Fibroblast of lung (primary cell): ENCODE measurements around the gene TSPAN11. TPM values are rescaled to one million over a fixed set of nuclear protein-coding genes. Genes with fewer than 3 reads are reported as not detected.

ENCODE experiments used
- DNase-seq, 2 donors: peaks; one replicate each; pipeline versions ENCODE4 v3.0.0 to v3.0.0-alpha.2; 2010; ENCODE audit warnings: low read depth in 2 of 2
- H2AFZ ChIP-seq: 2 replicates; pipeline ENCODE4 v1.5.1; 2012; ENCODE audit warnings: low read length, control low read depth, inconsistent platforms
- H3K27ac ChIP-seq: 2 replicates; pipeline ENCODE4 v1.5.1; 2011; ENCODE audit warnings: low read length, control low read depth; ENCODE audit not compliant: insufficient read depth
- H3K27me3 ChIP-seq: 2 replicates; pipeline ENCODE4 v1.5.1; 2011; ENCODE audit warnings: mild to moderate bottlenecking, low read length; ENCODE audit not compliant: control insufficient read depth, insufficient read depth
- H3K36me3 ChIP-seq: 2 replicates; pipeline ENCODE4 v1.5.1; 2011; ENCODE audit warnings: low read length; ENCODE audit not compliant: control insufficient read depth, insufficient read depth
- H3K4me1 ChIP-seq: 2 replicates; pipeline ENCODE4 v1.5.1; 2011; ENCODE audit warnings: low read length; ENCODE audit not compliant: control insufficient read depth, insufficient read depth; ENCODE audit errors: extremely low read depth
- H3K4me2 ChIP-seq: 2 replicates; pipeline ENCODE4 v1.5.1; 2011; ENCODE audit warnings: low read length, control low read depth; ENCODE audit not compliant: insufficient read depth; ENCODE audit errors: extremely low read depth
- H3K4me3 ChIP-seq, 4 experiments: fragments of 200-600 bp in 1 of 4; sonication (generic) in 1 of 4; replicated peaks in 1 of 4; 2 replicates each; pipeline ENCODE4 v1.5.1; 2011 to 2016; ENCODE audit warnings: low read length in 4 of 4, low read depth in 3 of 4, mild to moderate bottlenecking in 3 of 4, control low read depth in 2 of 4, inconsistent platforms in 1 of 4, mixed read lengths in 1 of 4; ENCODE audit not compliant: insufficient read depth in 1 of 4; ENCODE audit errors: control extremely low read depth in 1 of 4
- H3K79me2 ChIP-seq: 2 replicates; pipeline ENCODE4 v1.5.1; 2012; ENCODE audit warnings: mild to moderate bottlenecking, low read length, inconsistent platforms; ENCODE audit not compliant: control insufficient read depth, insufficient read depth
- H3K9ac ChIP-seq: 2 replicates; pipeline ENCODE4 v1.5.1; 2011; ENCODE audit warnings: mild to moderate bottlenecking, low read length, control low read depth; ENCODE audit not compliant: insufficient read depth
- H3K9me3 ChIP-seq: 2 replicates; pipeline ENCODE4 v1.5.1; 2012; ENCODE audit warnings: low read depth, low read length; ENCODE audit not compliant: control insufficient read depth, insufficient read depth
- H4K20me1 ChIP-seq: 2 replicates; pipeline ENCODE4 v1.5.1; 2011; ENCODE audit warnings: low read length; ENCODE audit not compliant: control insufficient read depth, insufficient read depth; ENCODE audit errors: extremely low read depth
- CTCF ChIP-seq, 2 donors: IDR thresholded peaks in 1 of 2; conservative IDR thresholded peaks in 1 of 2; 1 replicate in 1 of 2; 2 replicates in 1 of 2; pipeline ENCODE4 v1.5.1; 2011 to 2012; ENCODE audit warnings: low read length in 2 of 2, control low read depth in 1 of 2, inconsistent platforms in 1 of 2, low read depth in 1 of 2, mild to moderate bottlenecking in 1 of 2
- EZH2 ChIP-seq: IDR thresholded peaks from 2 replicates; pipeline ENCODE4 v1.5.1; 2012; ENCODE audit warnings: low read length, control low read depth, mild to moderate bottlenecking; ENCODE audit errors: missing control alignments
- polyA plus RNA-seq, 2 donors: library from polyadenylated mRNA; depleted of rRNA in 1 of 2; stranded (reverse) in 1 of 2; unstranded in 1 of 2; fragments of >200 nt; gene quantifications; 2 replicates each; pipeline ENCODE4 v1.2.1, GENCODE V29; 2011 to 2012; ENCODE audit warnings: missing spikeins in 1 of 2
- total RNA-seq: library from RNA; depleted of rRNA; stranded (reverse); fragments of >200 nt; gene quantifications from 2 replicates; pipeline ENCODE4 v1.2.1, GENCODE V29; 2014

TSPAN11 gene
- total and polyA plus RNA-seq, 2 donors (not counting 1 experiment from before 2014, with no cell fraction given): 0.02 to 2.6 TPM

- no peaks in the 10 kb centered on the region for H4K20me1 ChIP-seq
- no peaks in the 10 kb centered on the region for H3K36me3 ChIP-seq
- no peak overlapping the region for H3K27ac ChIP-seq
- no peak overlapping the region for H3K9ac ChIP-seq
- H3K4me3 ChIP-seq: no peak overlapping the region
- H3K79me2 ChIP-seq: no peaks in the 10 kb centered on the region
- no peak overlapping the region for H3K4me2 ChIP-seq
- no peaks in the 10 kb centered on the region for H3K9me3 ChIP-seq
- peaks cover 16% of the 10 kb centered on the region for H3K27me3 ChIP-seq
- DNase-seq: no peak
- TF ChIP-seq EZH2: no peak
- TF ChIP-seq CTCF (conservative IDR thresholded peaks at IDR 0.05 in 1 of 2, IDR thresholded peaks at IDR 0.05 in 1 of 2; ENCODE audit: low read depth in 1 of 2, low read length in 2 of 2): no peak
- H3K4me1 ChIP-seq: no peaks in the 10 kb centered on the region
- H2AFZ ChIP-seq: no peak overlapping the region
Observed at GRCh38 chr12:30977537-30978349, 51.2 kb downstream of the TSPAN11 start.

- H3K27ac ChIP-seq: no peak overlapping the region
- H4K20me1 ChIP-seq: no peaks in the 10 kb centered on the region
- H3K36me3 ChIP-seq: no peaks in the 10 kb centered on the region
- no peaks in the 10 kb centered on the region for H3K79me2 ChIP-seq
- peaks cover 16% of the 10 kb centered on the region for H3K27me3 ChIP-seq
- no peak overlapping the region for H3K4me2 ChIP-seq
- no peaks in the 10 kb centered on the region for H3K9me3 ChIP-seq
- TF ChIP-seq EZH2: no peak
- no peak for TF ChIP-seq CTCF (conservative IDR thresholded peaks at IDR 0.05 in 1 of 2, IDR thresholded peaks at IDR 0.05 in 1 of 2; ENCODE audit: low read depth in 1 of 2, low read length in 2 of 2)
- no peak overlapping the region for H2AFZ ChIP-seq
- H3K4me1 ChIP-seq: no peaks in the 10 kb centered on the region
- no peak overlapping the region for H3K4me3 ChIP-seq
- no peak overlapping the region for H3K9ac ChIP-seq
- DNase-seq: peak in 1 of 2 donors; percentile 45
Observed at GRCh38 chr12:30978639-30979038, 52.1 kb downstream of the TSPAN11 start.

GRCh38 chr12:30979371-30980259 is 53.1 kb downstream of the TSPAN11 start:
- H4K20me1 ChIP-seq: no peaks in the 10 kb centered on the region
- no peaks in the 10 kb centered on the region for H3K4me1 ChIP-seq
- no peaks in the 10 kb centered on the region for H3K36me3 ChIP-seq
- no peak overlapping the region for H2AFZ ChIP-seq
- peaks cover 16% of the 10 kb centered on the region for H3K27me3 ChIP-seq
- H3K79me2 ChIP-seq: no peaks in the 10 kb centered on the region
- H3K9me3 ChIP-seq: no peaks in the 10 kb centered on the region
- no peak overlapping the region for H3K27ac ChIP-seq
- H3K4me3 ChIP-seq: no peak overlapping the region
- TF ChIP-seq EZH2 (no peak), CTCF (conservative IDR thresholded peaks at IDR 0.05 in 1 of 2, IDR thresholded peaks at IDR 0.05 in 1 of 2; ENCODE audit: low read depth in 1 of 2, low read length in 2 of 2) (no peak)
- peak in 1 of 2 donors; percentile 6 for DNase-seq
- no peak overlapping the region for H3K9ac ChIP-seq
- no peak overlapping the region for H3K4me2 ChIP-seq
